Natural killer cell treated with Interleukin-12 subunit alpha and Interleukin-12 subunit beta and Interleukin-15 and Interleukin-18, amount 100 ng/mL, for 72 hours (primary cell): ENCODE measurements around the gene KRTAP4-4. TPM values are rescaled to one million over a fixed set of nuclear protein-coding genes. Genes with fewer than 3 reads are reported as not detected.
"Not testable (repeated sequence)": the region's sequence is repeated elsewhere in the genome, so short reads cannot be mapped to it uniquely, and the experiment has no call there.

Source experiments
- ATAC-seq, 2 donors: fragments of 150-1000 bp; cut with Tn5 transposase in 1 of 2; sonication (Bioruptor Pico), chemical (Tn5 transposase) in 1 of 2; 2 replicates each; pipeline ENCODE4 v1.10.0; 2021
- DNase-seq: peaks from one replicate; pipeline ENCODE4 v3.0.0; 2022; ENCODE audit warnings: low spot score
- H3K27ac Mint-ChIP-seq, 2 donors: 1 replicate in 1 of 2; 2 replicates in 1 of 2; pipeline ENCODE4 v1.8.0; 2022; ENCODE audit warnings: mixed read lengths in 2 of 2, mild to moderate bottlenecking in 1 of 2, moderate library complexity in 1 of 2
- H3K27me3 Mint-ChIP-seq, 2 donors: 1 replicate in 1 of 2; 2 replicates in 1 of 2; pipeline ENCODE4 v1.8.0; 2022; ENCODE audit warnings: mixed read lengths in 2 of 2
- H3K36me3 Mint-ChIP-seq: one replicate; pipeline ENCODE4 v1.8.0; 2022; ENCODE audit warnings: mixed read lengths
- H3K4me1 Mint-ChIP-seq, 2 donors: 1 replicate in 1 of 2; 2 replicates in 1 of 2; pipeline ENCODE4 v1.8.0; 2022; ENCODE audit warnings: low read depth in 2 of 2, mixed read lengths in 2 of 2, mild to moderate bottlenecking in 1 of 2
- H3K4me3 Mint-ChIP-seq: one replicate; pipeline ENCODE4 v1.8.0; 2022; ENCODE audit warnings: mixed read lengths
- H3K9me3 Mint-ChIP-seq: 2 replicates; pipeline ENCODE4 v1.8.0; 2022; ENCODE audit warnings: mixed read lengths
- total RNA-seq, 2 donors: library from RNA; stranded (reverse); gene quantifications; one replicate each; pipeline ENCODE4 v1.2.3, GENCODE V29; 2022

The KRTAP4-4 gene
- total RNA-seq, 2 donors from 2014 or later, result not detected

- Mint-ChIP-seq H3K27ac (no peak within 1 kb of the TSS), H3K9me3 (peaks cover 12% of the 10 kb centered on the region), H3K36me3 (peaks cover 29% of the 10 kb centered on the region), H3K4me3 (no peak within 1 kb of the TSS), H3K27me3 (peaks cover 25 to 61% of the 10 kb centered on the region in 2 donors), H3K4me1 (no peaks in the 10 kb centered on the region)
- no peak for ATAC-seq
- DNase-seq, result no peak
Measured at GRCh38 chr17:41140360-41141131, 20.0 kb downstream of the KRTAP4-4 start, which contains the start of gene KRTAP4-6. Gene KRTAP4-6 (minus strand): TSS chr17:41140544. CDS start chr17:41140487, 57 bp downstream.

GRCh38 chr17:41139865-41140264 is 20.7 kb downstream of the KRTAP4-4 start:
- ATAC-seq, DNase-seq, H3K4me1 Mint-ChIP-seq, H3K27ac Mint-ChIP-seq, H3K4me3 Mint-ChIP-seq: not testable (repeated sequence)
- peaks cover 29% of the 10 kb centered on the region for H3K36me3 Mint-ChIP-seq
- H3K9me3 Mint-ChIP-seq, result peaks cover 12% of the 10 kb centered on the region
- peaks cover 25 to 56% of the 10 kb centered on the region in 2 donors for H3K27me3 Mint-ChIP-seq

- DNase-seq (no peak), ATAC-seq (no peak)
- H3K36me3 Mint-ChIP-seq, result no peaks in the 10 kb centered on the region
- no peaks in the 10 kb centered on the region for H3K4me1 Mint-ChIP-seq
- H3K9me3 Mint-ChIP-seq, result no peaks in the 10 kb centered on the region
- H3K27ac Mint-ChIP-seq, result peak overlapping the region in 1 of 2 donors; percentile 26
- H3K4me3 Mint-ChIP-seq, result no peak overlapping the region
- peaks cover 22 to 42% of the 10 kb centered on the region in 2 donors for H3K27me3 Mint-ChIP-seq
Measured at GRCh38 chr17:41133880-41134735, 26.4 kb downstream of the KRTAP4-4 start.

- Mint-ChIP-seq H3K36me3 (no peaks in the 10 kb centered on the region), H3K4me3 (no peak overlapping the region), H3K27ac (no peak overlapping the region), H3K4me1 (no peaks in the 10 kb centered on the region), H3K9me3 (no peaks in the 10 kb centered on the region), H3K27me3 (peaks cover 22 to 31% of the 10 kb centered on the region in 2 donors)
- ATAC-seq, result no peak
- DNase-seq, result no peak
Measured at GRCh38 chr17:41131979-41132378, 28.6 kb downstream of the KRTAP4-4 start.

- no peak overlapping the region for H3K27ac Mint-ChIP-seq
- no peaks in the 10 kb centered on the region for H3K9me3 Mint-ChIP-seq
- H3K36me3 Mint-ChIP-seq, result no peaks in the 10 kb centered on the region
- no peak for DNase-seq
- peaks cover 31 to 51% of the 10 kb centered on the region in 2 donors for H3K27me3 Mint-ChIP-seq
- ATAC-seq, result no peak
- H3K4me1 Mint-ChIP-seq, result peaks cover 0 to 5% of the 10 kb centered on the region in 2 donors
- H3K4me3 Mint-ChIP-seq, result no peak overlapping the region
Measured at GRCh38 chr17:41127371-41127770, 33.2 kb downstream of the KRTAP4-4 start.

GRCh38 chr17:41126412-41126811 is 34.1 kb downstream of the KRTAP4-4 start:
- DNase-seq, result no peak
- no peak for ATAC-seq
- Mint-ChIP-seq H3K27ac (no peak overlapping the region), H3K4me1 (peaks cover 0 to 5% of the 10 kb centered on the region in 2 donors), H3K27me3 (peaks cover 30 to 45% of the 10 kb centered on the region in 2 donors), H3K4me3 (no peak overlapping the region), H3K9me3 (no peaks in the 10 kb centered on the region), H3K36me3 (no peaks in the 10 kb centered on the region)

GRCh38 chr17:41125064-41125463 is 35.5 kb downstream of the KRTAP4-4 start:
- Mint-ChIP-seq H3K4me1 (peaks cover 0 to 7% of the 10 kb centered on the region in 2 donors), H3K27ac (no peak overlapping the region), H3K36me3 (no peaks in the 10 kb centered on the region), H3K9me3 (no peaks in the 10 kb centered on the region), H3K27me3 (peaks cover 29 to 43% of the 10 kb centered on the region in 2 donors), H3K4me3 (no peak overlapping the region)
- DNase-seq (no peak), ATAC-seq (no peak)

- not testable (repeated sequence) for H3K9me3 Mint-ChIP-seq, ATAC-seq, H3K4me3 Mint-ChIP-seq, DNase-seq, H3K36me3 Mint-ChIP-seq, H3K4me1 Mint-ChIP-seq, H3K27ac Mint-ChIP-seq
- peaks cover 31 to 43% of the 10 kb centered on the region in 2 donors for H3K27me3 Mint-ChIP-seq
Measured at GRCh38 chr17:41123991-41124371, 36.6 kb downstream of the KRTAP4-4 start, which contains the start of gene KRTAP4-12. Gene KRTAP4-12 (minus strand): TSS chr17:41124182. CDS start chr17:41124122, 60 bp downstream.

- H3K4me3 Mint-ChIP-seq, H3K4me1 Mint-ChIP-seq, H3K9me3 Mint-ChIP-seq, H3K36me3 Mint-ChIP-seq, H3K27ac Mint-ChIP-seq, DNase-seq, ATAC-seq: not testable (repeated sequence)
- peaks cover 28 to 43% of the 10 kb centered on the region in 2 donors for H3K27me3 Mint-ChIP-seq
Measured at GRCh38 chr17:41123292-41123990, 37.1 kb downstream of the KRTAP4-4 start.

GRCh38 chr17:41121742-41122141 is 38.8 kb downstream of the KRTAP4-4 start:
- Mint-ChIP-seq H3K4me1 (peaks cover 0 to 10% of the 10 kb centered on the region in 2 donors), H3K9me3 (no peaks in the 10 kb centered on the region)

GRCh38 chr17:41119696-41120690 is 40.6 kb downstream of the KRTAP4-4 start:
- not testable (repeated sequence) for ATAC-seq, H3K4me3 Mint-ChIP-seq, H3K36me3 Mint-ChIP-seq, H3K9me3 Mint-ChIP-seq, H3K4me1 Mint-ChIP-seq, DNase-seq, H3K27ac Mint-ChIP-seq
- H3K27me3 Mint-ChIP-seq, result peaks cover 31 to 57% of the 10 kb centered on the region in 2 donors

More at GRCh38 chr17:41121742-41122141, 38.8 kb downstream of the KRTAP4-4 start:
- Mint-ChIP-seq H3K36me3 (peaks cover 4% of the 10 kb centered on the region), H3K27me3 (peaks cover 27 to 47% of the 10 kb centered on the region in 2 donors), H3K4me3 (no peak overlapping the region), H3K27ac (no peak overlapping the region)
- no peak for ATAC-seq
- no peak for DNase-seq

- peaks cover 4% of the 10 kb centered on the region for H3K36me3 Mint-ChIP-seq
- no peaks in the 10 kb centered on the region for H3K9me3 Mint-ChIP-seq
- ATAC-seq (no peak), DNase-seq (no peak)
- peaks cover 32 to 51% of the 10 kb centered on the region in 2 donors for H3K27me3 Mint-ChIP-seq
- peaks cover 0 to 10% of the 10 kb centered on the region in 2 donors for H3K4me1 Mint-ChIP-seq
- no peak overlapping the region for H3K4me3 Mint-ChIP-seq
- H3K27ac Mint-ChIP-seq, result no peak overlapping the region
Measured at GRCh38 chr17:41118721-41119120, 41.8 kb downstream of the KRTAP4-4 start.
